HG02852 (cell line): ENCODE results near the gene SPSB3.

Experiments used
- ATAC-seq: cut with Tn5 transposase; IDR thresholded peaks from one replicate; pipeline ENCODE4 v1.9.1; 2021; ENCODE audit warnings: mild to moderate bottlenecking, moderate library complexity; ENCODE audit not compliant: unreplicated experiment

The SPSB3 gene

GRCh38 chr16:1790261-1790610, 7.9 kb upstream of the SPSB3 start:
- no peak for ATAC-seq

DNA sequence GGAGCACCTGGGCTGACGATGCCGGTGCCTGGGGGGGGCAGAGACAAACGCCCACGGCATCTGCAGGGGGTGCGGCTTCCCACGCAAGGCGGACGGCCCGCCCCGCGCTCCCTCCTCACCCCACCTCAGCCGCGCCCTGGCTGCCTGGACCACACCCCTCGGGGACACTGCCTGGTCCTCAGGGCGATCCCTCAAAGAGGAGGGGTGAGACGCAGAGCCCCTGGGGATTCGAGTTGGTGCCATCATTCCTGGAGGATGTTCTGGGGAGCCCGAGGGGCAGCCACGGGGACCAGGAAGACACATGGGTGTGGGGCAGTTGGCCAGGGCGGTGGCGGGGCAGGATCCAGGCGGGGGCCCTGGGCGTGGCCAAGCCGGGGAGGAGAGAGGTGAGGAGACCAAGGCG, 7.3 kb upstream of the SPSB3 start:
- ATAC-seq, result no peak

- no peak for ATAC-seq
Measured at GRCh38 chr16:1788708-1789100, 6.3 kb upstream of the SPSB3 start.

- no peak for ATAC-seq
Measured at GRCh38 chr16:1788095-1788707, 5.8 kb upstream of the SPSB3 start.

- ATAC-seq, result no peak
Measured at GRCh38 chr16:1787322-1788094, 5.1 kb upstream of the SPSB3 start.

- no peak for ATAC-seq
Measured at GRCh38 chr16:1787056-1787321, 4.6 kb upstream of the SPSB3 start.

GRCh38 chr16:1786242-1787055, 4.1 kb upstream of the SPSB3 start:
- no peak for ATAC-seq

GRCh38 chr16:1785846-1786170, 3.4 kb upstream of the SPSB3 start:
- no peak for ATAC-seq

GRCh38 chr16:1784977-1785845, 2.8 kb upstream of the SPSB3 start:
- no peak for ATAC-seq

- ATAC-seq, result peak; percentile 5
Measured at GRCh38 chr16:1781758-1782407, 488 bp downstream of the SPSB3 start.

GRCh38 chr16:1781254-1781653, 1.1 kb downstream of the SPSB3 start:
- ATAC-seq, result no peak

- ATAC-seq, result no peak
Measured at GRCh38 chr16:1780677-1781072, 1.7 kb downstream of the SPSB3 start.

DNA sequence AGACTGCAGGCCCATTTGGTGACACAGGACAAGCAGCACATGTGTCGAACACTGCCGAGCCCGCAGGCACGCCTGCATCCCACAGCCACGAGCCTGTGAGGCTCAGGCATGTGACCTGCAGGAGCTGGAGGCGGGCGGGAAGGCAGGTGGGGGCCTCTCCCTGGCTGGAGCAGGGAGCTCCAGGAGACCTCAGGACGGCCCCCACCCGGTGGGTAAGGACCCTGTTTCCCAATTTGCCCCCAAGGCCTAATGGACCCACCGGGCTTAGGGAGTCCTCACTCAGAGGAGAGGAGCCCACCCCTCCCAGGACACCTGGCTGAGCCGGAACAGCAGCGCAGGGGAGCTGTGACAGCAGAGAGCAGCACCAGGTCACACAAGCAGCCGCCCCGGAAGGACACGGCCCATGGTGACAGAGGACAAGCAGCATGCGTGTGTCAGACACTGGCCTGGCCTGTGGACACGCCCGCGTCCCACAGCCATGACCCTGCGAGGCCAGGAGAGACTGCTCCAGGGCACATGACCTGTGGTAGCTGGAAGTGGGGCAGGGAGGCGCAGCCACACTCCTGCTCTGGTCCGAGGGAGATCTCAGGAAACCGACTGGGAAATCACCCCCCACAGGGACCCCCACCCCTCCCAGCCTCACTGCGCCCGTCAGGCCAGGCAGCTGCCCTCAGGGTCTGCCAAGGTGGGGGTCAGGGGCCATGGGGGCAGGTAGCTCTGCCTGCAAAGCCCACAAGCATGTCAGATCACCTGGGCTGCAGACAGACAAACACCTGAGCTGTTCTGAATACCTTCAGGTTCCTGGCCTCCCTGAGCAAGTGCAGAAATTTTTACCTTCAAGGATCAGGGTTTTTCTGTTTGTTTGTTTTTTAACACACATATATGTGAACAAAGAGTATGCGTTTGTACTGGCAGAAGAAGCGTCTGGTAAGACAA, 2.4 kb downstream of the SPSB3 start:
- ATAC-seq, result no peak

DNA sequence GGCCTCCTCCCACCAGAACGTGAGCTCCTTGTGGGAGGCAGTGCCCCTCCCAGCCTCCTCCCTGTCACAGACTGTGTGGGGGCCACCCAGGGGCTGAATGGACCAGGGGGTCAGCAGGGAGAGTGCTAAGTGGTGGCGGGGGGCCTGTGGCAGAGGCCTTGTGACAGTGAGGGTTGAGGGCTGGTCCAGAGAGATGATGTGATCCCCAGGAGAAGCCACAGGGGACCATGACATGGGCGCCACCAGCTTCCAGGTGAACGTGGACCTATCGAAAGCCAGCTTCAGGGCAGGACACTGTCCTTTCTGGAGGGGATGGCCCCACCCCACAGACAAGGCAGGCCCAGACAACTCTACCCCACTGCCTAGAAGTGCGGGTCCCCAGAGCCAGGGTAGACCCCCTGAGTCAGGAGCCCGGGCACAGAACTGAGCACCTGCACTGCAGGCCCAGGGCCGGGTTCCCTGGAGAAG, 3.1 kb downstream of the SPSB3 start:
- no peak for ATAC-seq

GRCh38 chr16:1778200-1779179, 3.9 kb downstream of the SPSB3 start:
- ATAC-seq, result no peak

DNA sequence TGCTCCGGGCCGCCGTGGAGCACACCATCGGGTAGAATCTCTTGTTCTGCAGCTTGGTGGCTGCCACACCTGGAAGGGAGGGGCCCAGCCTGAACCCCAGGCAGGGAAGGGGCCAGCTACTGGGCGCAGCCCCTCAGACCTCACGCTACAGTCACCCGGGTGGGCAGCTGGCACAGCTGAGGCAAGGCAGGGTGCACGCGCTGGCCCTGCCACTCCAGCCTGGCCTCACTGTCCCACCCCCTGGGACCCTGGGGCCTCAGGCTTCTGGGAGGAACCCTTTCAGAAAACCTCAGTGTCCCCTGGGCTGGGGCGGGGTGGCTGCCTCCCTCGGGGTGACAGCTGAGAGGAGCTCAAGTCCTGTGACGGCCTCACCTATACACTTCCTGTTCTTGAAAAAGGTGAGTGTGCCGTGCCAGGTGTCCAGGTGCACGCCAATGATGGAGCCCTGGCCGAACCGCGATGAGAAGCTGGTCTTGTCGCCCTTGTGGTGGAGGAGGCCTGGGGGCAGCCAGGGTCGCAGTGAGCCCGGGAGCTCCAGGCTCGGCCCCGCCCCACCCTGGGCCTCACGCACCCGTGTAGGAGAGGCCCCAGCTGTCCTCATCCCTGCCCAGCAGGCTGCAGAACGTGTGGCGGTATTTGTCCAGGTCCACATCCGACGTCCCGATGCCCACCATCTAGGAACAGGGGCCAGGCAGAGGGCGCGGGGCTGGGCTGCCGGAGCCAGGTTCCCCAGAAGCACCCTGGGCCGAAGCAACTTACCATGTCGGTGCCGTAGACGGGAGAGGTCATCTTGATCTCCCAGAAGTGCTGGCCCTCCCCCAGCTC, 4.8 kb downstream of the SPSB3 start:
- ATAC-seq, result no peak

DNA sequence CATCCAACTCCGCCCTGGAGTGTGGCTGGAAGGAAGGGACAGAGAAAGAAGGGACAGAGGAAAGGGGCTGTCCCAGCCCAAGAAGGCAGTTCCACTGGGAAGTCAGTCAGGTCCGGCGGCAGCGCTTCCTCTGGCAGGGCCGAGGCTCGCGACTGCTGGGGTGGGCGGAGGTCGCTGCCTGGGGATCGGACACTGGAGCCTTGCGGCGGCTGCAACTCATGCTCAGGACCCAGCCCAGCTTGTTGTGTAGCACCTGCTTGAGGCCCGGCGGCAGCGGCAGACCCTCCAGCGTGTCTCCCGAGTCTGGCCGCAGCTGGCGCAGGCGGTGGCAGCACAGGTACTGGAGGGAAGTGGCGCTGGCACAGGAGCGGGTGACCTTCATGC, 5.4 kb downstream of the SPSB3 start:
- ATAC-seq, result no peak

DNA sequence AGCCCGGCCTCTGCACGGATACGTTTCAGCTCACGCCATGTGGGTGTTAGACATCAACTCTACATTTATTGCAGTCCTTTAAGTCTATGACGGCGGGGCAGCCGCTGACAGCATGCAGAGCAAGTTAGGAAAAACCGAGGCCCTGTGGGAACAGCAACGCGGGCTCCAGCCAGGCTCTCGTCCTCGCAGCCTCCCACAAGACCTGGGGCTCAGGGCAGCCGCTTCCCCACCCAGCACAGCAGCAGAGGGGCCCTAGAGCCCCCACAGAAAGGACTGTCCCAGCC, 5.8 kb downstream of the SPSB3 start:
- no peak for ATAC-seq
